Measurements from ENCODE around the gene HOXB13. TPM values are rescaled to one million over a fixed set of nuclear protein-coding genes. Genes with fewer than 3 reads are reported as not detected.

HOXB13 gene
- total RNA-seq, 3 donors from 2014 or later (not counting 1 experiment from before 2014, with no cell fraction given), result not detected

GRCh38 chr17:48719642-48720265 lies 8.8 kb downstream of the HOXB13 start:
- H3K4me1 ChIP-seq (ENCODE audit: control insufficient read depth, insufficient read depth, low read length), result peaks cover 42% of the 10 kb centered on the region
- peaks cover 79% of the 10 kb centered on the region for H3K27me3 ChIP-seq (ENCODE audit: control insufficient read depth, insufficient read depth, low read length)
- no peak overlapping the region for H3K27ac Mint-ChIP-seq
- H3K27ac ChIP-seq (ENCODE audit: low read length), result no peak overlapping the region
- intact Hi-C loops (cut with micrococcal nuclease), result loop anchor here (5.0 to 10.0 kb wide), 4 partner anchors 38 to 975 kb away; partner anchors contain the start of gene HOXB7
- 15% methylated on average over 32 of the region's 37 CpGs for WGBS (ENCODE audit: insufficient coverage)
- peaks cover 64 to 65% of the 10 kb centered on the region in 2 donors for H3K27me3 Mint-ChIP-seq (ENCODE audit: low read depth in 2 of 2)
- peaks cover 12 to 45% of the 10 kb centered on the region in 2 donors for H3K4me1 Mint-ChIP-seq
- H3K36me3 ChIP-seq (ENCODE audit: control insufficient read depth, insufficient read depth, low read length), result no peaks in the 10 kb centered on the region
- H3K4me3 ChIP-seq (ENCODE audit: low read length), result no peak overlapping the region
- no peak overlapping the region for H3K4me3 Mint-ChIP-seq
- TF ChIP-seq CTCF (IDR thresholded peaks at IDR 0.05), result no peak
- peaks cover 3% of the 10 kb centered on the region for H3K9me3 ChIP-seq (ENCODE audit: control insufficient read depth, insufficient read depth, low read length)
- ATAC-seq (no peak), DNase-seq (peak in 1 of 2 donors; percentile 32)
- H3K9me3 Mint-ChIP-seq, result no peaks in the 10 kb centered on the region
- no peaks in the 10 kb centered on the region for H3K36me3 Mint-ChIP-seq

GRCh38 chr17:48718761-48719641 lies 9.5 kb downstream of the HOXB13 start:
- H3K36me3 ChIP-seq (ENCODE audit: control insufficient read depth, insufficient read depth, low read length), result no peaks in the 10 kb centered on the region
- H3K4me3 Mint-ChIP-seq, result peak overlapping the region; percentile 17
- H3K9me3 ChIP-seq (ENCODE audit: control insufficient read depth, insufficient read depth, low read length), result peaks cover 3% of the 10 kb centered on the region
- no peaks in the 10 kb centered on the region for H3K36me3 Mint-ChIP-seq
- H3K27ac ChIP-seq (ENCODE audit: low read length), result no peak overlapping the region
- H3K4me1 ChIP-seq (ENCODE audit: control insufficient read depth, insufficient read depth, low read length), result peaks cover 35% of the 10 kb centered on the region
- no peak overlapping the region for H3K4me3 ChIP-seq (ENCODE audit: low read length)
- no peaks in the 10 kb centered on the region for H3K9me3 Mint-ChIP-seq
- intact Hi-C loops (cut with micrococcal nuclease), result no loop called here
- peaks cover 71% of the 10 kb centered on the region for H3K27me3 ChIP-seq (ENCODE audit: control insufficient read depth, insufficient read depth, low read length)
- WGBS (ENCODE audit: insufficient coverage), result 8% methylated on average over 80 of the region's 80 CpGs
- H3K27ac Mint-ChIP-seq, result no peak overlapping the region
- ATAC-seq (peak in 1 of 3 donors; percentile 32), DNase-seq (peak in 1 of 2 donors; percentile 47)
- no peak for TF ChIP-seq CTCF (IDR thresholded peaks at IDR 0.05)
- H3K27me3 Mint-ChIP-seq (ENCODE audit: low read depth in 2 of 2), result peaks cover 59 to 65% of the 10 kb centered on the region in 2 donors
- peaks cover 6 to 38% of the 10 kb centered on the region in 2 donors for H3K4me1 Mint-ChIP-seq

GRCh38 chr17:48718227-48718760 lies 10.3 kb downstream of the HOXB13 start:
- Histone ChIP-seq H3K9me3 (ENCODE audit: control insufficient read depth, insufficient read depth, low read length) (peaks cover 3% of the 10 kb centered on the region), H3K36me3 (ENCODE audit: control insufficient read depth, insufficient read depth, low read length) (no peaks in the 10 kb centered on the region), H3K27me3 (ENCODE audit: control insufficient read depth, insufficient read depth, low read length) (peaks cover 64% of the 10 kb centered on the region), H3K4me3 (ENCODE audit: low read length) (no peak overlapping the region), H3K4me1 (ENCODE audit: control insufficient read depth, insufficient read depth, low read length) (peaks cover 29% of the 10 kb centered on the region), H3K27ac (ENCODE audit: low read length) (no peak overlapping the region)
- H3K36me3 Mint-ChIP-seq, result no peaks in the 10 kb centered on the region
- H3K4me1 Mint-ChIP-seq, result peaks cover 0 to 31% of the 10 kb centered on the region in 2 donors
- 12% methylated on average over 21 of the region's 24 CpGs for WGBS (ENCODE audit: insufficient coverage)
- DNase-seq, result peak in 1 of 2 donors; percentile 34
- intact Hi-C loops (cut with micrococcal nuclease), result no loop called here
- H3K4me3 Mint-ChIP-seq, result no peak overlapping the region
- H3K9me3 Mint-ChIP-seq, result no peaks in the 10 kb centered on the region
- H3K27ac Mint-ChIP-seq, result no peak overlapping the region
- H3K27me3 Mint-ChIP-seq (ENCODE audit: low read depth in 2 of 2), result peaks cover 56 to 63% of the 10 kb centered on the region in 2 donors
- no peak for TF ChIP-seq CTCF (IDR thresholded peaks at IDR 0.05)
- no peak for ATAC-seq

All from natural killer cell (primary cell).